ENCODE results near the gene SEC14L2.
A peak's percentile ranks its signal among the peaks of the same experiment; 100 is the strongest.
"Not testable (repeated sequence)": the region's sequence is repeated elsewhere in the genome, so short reads cannot be mapped to it uniquely, and the experiment has no call there.

The SEC14L2 gene

GRCh38 chr22:30380011-30380410, 16.8 kb upstream of the SEC14L2 start:
- no peak for DNase-seq

- DNase-seq, result no peak
Measured at GRCh38 chr22:30381264-30381663, 15.6 kb upstream of the SEC14L2 start.

DNA sequence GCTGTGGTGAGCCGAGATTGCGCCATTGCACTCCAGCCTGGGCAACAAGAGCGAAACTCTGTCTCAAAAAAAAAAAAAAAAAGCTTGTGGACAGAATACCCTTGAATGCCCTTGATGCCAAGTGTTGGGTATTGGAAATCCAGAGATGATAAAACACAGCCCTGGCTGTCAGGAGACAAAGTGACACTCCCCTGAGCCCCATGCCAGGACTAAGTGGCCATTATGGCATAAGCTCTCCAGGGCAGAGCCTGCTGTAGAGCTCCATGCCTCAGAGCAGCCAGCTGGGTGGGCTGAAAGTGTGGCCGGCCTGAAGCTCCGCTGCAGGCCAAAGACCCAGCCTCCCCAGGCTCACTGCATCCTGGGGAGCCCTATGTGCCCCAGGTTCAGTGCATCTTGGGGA, 14.5 kb upstream of the SEC14L2 start:
- DNase-seq, result no peak

DNA sequence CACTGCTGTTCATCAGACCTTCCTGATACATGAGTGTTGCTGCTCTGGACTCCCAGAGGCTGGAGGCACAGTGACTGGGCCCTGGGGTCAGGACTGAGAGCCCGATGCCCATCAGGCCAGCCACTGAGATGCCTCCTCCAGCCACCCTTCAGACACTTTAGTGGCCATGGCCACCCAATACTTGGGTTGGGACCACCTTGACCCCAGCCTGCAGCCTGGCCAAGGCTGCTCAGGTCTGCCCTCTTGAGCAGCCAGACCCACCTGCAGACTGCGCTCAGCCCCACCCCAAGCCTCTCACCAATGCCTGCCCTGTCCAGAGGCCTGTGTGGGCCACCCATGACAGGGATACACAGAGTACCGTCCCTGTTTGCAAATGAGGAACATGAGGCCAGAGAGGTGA, 13.8 kb upstream of the SEC14L2 start:
- DNase-seq, result no peak

DNA sequence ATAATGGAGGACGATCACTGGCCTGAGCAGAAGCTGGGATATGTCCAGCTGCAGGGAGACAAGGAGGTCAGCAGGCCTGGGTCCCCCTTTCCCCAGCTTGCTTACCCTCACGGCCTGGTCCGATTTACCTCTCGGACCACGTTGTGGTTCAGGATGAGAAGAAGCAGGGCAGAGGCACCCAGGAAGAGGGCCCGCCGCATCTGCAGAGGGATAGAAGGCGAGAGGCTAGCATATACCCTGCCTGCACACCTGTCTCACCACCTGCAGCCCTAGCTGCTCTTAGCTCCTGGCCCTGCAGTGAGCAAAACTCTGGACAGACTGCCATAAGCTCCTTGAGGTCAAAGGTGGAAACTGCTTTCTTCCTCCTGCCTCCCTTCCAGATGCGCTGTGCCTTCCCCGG, 10.9 kb upstream of the SEC14L2 start:
- no peak for DNase-seq

- DNase-seq, result no peak
Measured at GRCh38 chr22:30386608-30386959, 10.2 kb upstream of the SEC14L2 start.

GRCh38 chr22:30386960-30387827, 9.6 kb upstream of the SEC14L2 start, which contains the start of gene RNF215:
Gene RNF215, minus strand, starts transcription at chr22:30387411. Its CDS starts 98 bp downstream, at chr22:30387313.
- DNase-seq, result peak; percentile 71

GRCh38 chr22:30390974-30391691, 5.7 kb upstream of the SEC14L2 start:
- peak; percentile 66 for DNase-seq

- no peak for DNase-seq
Measured at GRCh38 chr22:30392661-30393321, 4.0 kb upstream of the SEC14L2 start.

DNA sequence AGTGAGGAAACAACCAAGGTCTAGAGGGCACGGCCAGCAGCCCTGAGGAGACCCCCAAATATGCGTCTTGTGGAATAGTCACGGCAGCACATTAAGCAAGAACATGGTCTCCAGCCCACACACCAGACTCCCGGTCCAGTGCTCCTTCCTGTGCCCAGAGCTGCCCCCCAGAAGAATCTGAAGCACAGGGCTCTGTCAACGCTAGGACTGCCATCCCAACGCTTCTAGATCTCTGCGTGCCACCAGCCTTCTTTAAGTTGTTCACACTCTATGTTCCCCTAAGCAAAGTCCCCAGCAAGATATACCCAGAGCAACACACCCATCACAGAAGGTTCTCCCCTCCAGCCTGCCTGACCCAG, 3.5 kb upstream of the SEC14L2 start:
- DNase-seq, result no peak

- no peak for DNase-seq
Measured at GRCh38 chr22:30393885-30394284, 2.9 kb upstream of the SEC14L2 start.

DNA sequence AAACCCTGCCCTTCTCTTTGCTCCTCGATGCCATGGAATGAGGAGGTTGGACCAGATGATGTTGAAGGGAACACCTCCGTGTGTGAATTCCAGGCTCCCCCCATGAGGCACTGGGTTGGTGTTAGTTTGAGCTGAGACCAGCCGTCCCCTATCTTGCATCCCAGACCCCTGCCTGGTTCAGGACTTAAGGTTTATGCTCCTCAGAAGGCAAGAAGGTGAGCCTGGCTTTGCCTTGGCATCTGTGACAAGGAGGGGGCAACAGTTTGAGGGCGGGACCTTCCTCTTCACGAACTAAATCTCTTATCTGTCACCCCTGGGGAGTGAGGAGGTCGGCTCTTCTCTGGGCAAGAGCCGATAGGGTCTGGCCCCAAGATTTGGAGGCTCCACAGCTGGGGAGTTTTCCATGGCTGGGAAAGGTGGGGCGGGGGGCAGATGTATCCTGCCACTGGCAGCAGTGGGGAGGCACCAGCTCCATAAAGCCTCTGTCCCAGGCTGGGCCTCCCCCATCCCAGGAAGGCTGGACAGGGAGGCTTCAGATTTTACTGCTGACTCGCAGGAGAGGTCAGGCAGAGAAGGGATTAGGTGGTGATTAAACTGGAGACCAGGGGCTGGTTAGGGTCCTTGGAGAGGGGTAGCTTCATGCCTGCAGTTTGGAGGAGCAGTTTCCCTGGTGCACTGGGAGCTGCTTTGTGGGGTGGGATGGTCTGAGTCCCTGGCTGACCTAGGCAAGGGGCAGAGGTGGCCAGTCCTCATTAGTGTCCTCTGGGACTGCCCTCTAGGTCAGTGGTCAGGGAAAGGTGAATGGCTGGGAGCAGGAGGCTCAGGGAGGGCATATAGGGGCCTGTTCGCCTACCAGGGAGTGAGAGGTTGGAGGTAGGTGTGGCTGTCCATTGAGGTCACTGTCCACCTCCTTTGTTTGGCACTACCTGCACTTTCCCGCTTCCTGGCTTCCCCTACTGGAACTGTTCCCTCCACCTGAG, 1.1 kb downstream of the SEC14L2 start:
- no peak for DNase-seq

DNA sequence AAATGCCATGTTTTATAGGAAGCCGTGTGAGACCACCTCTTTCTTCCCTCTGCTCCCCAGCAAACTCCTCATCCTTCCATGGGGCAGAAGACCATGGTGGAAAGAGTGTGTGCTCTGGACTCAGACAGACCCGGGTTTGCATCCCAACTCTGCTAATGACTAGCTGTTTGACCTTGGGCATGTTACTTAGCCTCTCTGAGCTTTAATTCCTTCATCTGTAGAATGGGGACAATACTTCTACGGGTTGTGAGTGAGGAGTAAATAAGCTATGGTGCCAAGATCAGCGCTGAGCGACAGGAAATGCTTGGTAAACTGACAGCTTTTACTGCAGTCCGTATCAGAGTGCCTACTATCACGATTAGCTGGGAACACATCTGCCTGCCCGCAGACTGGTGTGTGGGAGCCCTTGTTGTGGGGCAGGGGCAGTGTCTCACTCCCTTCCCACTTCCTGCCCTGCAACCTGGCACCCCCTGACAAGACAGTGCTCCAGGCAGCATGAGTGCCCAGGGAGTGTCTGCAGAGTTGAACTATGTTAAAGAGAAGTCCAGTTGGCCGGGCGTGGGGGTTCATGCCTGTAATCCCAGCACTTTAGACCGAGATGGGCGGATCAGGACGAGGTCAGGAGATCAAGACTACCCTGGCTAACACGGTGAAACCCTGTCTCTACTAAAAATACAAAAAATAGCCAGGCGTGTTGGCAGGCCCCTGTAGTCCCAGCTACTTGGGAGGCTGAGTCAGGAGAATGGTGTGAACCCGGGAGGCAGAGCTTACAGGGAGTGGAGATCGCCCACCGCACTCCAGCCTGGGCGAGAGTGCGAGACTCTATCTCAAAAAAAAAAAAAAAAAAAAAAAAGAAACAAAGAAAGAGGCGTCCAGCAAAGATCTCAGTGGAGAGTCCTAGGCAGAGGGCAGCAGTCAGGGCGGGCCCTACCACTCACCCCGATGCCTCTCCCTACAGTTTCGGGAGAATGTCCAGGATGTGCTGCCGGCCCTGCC, 2.2 kb downstream of the SEC14L2 start:
- no peak for DNase-seq

DNA sequence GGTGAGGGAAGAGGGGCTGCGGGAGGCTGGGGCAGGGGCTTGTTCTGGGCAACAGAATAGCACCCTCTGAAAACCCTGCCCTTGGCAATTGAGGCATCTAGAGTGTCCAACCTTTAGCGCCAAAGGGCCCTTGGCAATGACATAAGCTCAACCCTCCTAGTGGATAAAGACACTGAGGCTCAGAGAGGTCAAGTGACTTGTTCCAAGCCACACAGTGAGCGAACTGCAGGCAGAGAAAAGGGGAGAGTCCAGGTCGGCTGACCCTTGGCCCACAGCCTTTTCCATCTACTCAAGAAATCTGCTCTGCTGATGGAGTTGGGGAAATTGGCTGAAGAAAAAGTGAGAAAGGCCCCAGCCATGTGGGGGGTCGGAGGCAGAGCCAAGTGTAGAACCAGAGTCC, 2.9 kb downstream of the SEC14L2 start:
- no peak for DNase-seq

DNA sequence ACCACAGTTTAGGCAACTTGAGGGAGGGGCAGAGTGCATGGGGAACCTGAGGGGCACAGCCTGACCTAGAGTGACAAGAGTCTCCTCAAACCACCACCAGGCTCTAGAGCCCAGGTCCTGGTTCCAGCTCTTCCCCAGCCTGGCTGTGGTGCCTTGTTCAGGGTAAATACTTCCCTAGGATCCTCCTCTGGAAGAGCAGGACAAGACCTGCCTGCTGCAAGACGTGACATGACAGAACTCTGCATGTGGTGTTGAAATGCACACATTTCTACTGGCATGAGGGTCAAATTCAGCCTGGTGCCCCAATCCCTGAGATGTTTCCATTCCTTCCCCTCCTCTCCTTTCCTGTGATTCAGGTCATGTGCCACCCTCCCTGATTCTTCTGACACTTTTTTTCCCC, 3.3 kb downstream of the SEC14L2 start:
- no peak for DNase-seq

DNA sequence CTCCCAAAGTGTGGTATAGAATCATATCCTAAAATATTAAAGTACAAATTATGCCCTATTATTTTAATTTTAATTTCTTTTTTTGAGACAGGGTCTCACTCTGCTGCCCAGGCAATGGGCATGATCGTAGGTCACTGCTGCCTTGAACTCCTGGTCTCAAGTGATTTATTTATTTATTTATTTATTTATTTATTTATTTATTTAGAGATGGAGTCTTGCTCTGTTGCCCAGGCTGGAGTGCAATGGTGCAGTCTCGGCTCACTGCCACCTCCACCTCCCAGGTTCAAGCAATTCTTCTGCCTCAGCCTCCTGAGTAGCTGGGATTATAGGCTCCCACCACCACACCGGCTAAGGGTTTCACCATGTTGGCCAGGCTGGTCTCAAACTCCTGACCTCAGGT, 4.2 kb downstream of the SEC14L2 start:
- not testable (repeated sequence) for DNase-seq

- DNase-seq, result no peak
Measured at GRCh38 chr22:30402028-30402765, 5.4 kb downstream of the SEC14L2 start.

DNA sequence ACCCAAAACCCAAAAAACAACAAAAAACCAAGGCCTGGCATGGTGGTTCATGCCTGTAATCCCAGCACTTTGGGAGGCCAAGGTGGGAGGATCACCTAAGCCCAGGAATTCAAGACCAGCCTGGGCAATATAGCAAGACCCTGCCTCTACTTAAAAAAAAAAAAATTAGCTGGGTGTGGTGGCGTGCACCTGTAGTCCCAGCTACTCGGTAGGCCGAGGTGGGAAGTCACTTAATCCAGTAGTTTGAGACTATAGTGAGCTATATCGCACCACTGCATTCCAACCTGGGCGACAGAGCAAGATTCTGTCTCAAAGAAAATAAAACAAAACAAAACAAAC, 5.9 kb downstream of the SEC14L2 start:
- DNase-seq, result not testable (repeated sequence)

DNA sequence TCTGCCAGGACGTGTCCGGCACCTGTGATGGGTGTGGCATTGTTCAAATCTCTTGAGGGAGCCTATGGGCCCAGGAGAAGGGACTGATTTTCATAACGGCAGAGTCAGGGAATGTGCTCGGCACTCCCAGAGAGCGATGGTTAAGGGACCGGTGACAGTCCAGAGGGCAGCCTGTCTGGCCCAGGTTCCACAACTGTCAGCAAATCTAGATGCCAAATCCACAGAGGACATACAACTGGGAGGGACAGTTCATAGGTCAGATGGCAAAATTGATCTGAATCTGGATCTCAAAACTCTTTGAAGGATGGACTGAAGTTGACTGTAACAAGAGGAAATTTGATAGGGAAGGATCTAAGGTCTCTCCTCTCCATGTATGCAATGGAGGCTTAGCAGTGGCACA, 7.5 kb downstream of the SEC14L2 start:
- DNase-seq, result no peak

DNA sequence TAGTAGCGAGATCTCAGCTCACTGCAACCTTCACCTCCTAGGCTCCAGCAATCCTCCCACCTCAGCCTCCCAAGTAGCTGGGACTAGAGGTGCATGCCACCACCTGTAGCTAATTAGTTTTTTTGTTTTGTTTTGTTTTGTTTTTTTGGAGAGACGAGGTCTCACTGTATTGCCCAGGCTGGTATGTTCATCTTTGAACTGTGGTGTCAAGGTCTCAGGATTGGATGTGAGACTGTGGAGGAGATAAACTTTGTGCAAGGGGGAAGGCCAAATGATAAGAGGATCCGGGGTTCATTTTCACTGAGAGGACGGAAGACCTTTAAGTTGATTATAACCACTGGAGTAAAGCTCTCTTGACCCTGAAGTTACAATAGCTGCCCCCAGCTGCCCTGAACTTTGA, 8.9 kb downstream of the SEC14L2 start:
- DNase-seq, result no peak

- no peak for DNase-seq
Measured at GRCh38 chr22:30406400-30406799, 9.6 kb downstream of the SEC14L2 start.

Measured in GDM1 (cell line).